Ovary (tissue), 9 donors: ENCODE measurements around the gene ZC3H7A. TPM values are rescaled to one million over a fixed set of nuclear protein-coding genes. Genes with fewer than 3 reads are reported as not detected.

Experiments
- DNase-seq, 5 donors: peaks; one replicate each; pipeline ENCODE4 v3.0.0-alpha.2; 2019 to 2020
- H3K27ac ChIP-seq, 2 donors: fragments of 200-600 bp; one replicate each; pipeline versions ENCODE4 v1.5.1 to v1.8.0; 2019 to 2022
- H3K27me3 ChIP-seq: fragments of 200-600 bp; one replicate; pipeline ENCODE4 v1.8.0; 2022
- H3K36me3 ChIP-seq: fragments of 200-600 bp; sonication (generic); one replicate; pipeline ENCODE4 v1.5.1; 2019
- H3K4me1 ChIP-seq: one replicate; pipeline ENCODE4 v1.8.1; 2013; ENCODE audit warnings: mild to moderate bottlenecking, moderate library complexity; ENCODE audit not compliant: insufficient read depth
- H3K4me3 ChIP-seq: fragments of 200-600 bp; sonication (generic); one replicate; pipeline ENCODE4 v1.5.1; 2017
- H3K9me3 ChIP-seq, 2 donors: fragments of 200-600 bp in 1 of 2; sonication (generic) in 1 of 2; one replicate each; pipeline versions ENCODE4 v1.5.1 to v1.8.1; 2013 to 2019; ENCODE audit warnings: mild to moderate bottlenecking in 1 of 2, moderate library complexity in 1 of 2
- CTCF ChIP-seq, 3 donors: fragments of 450-650 bp in 2 of 3; fragments of 200-600 bp in 1 of 3; IDR thresholded peaks; one replicate each; pipeline versions ENCODE4 v1.5.1 to v1.8.0; 2016 to 2022; ENCODE audit warnings: antibody characterized with exemption in 3 of 3, mild to moderate bottlenecking in 1 of 3
- EP300 ChIP-seq: sonication (generic); formaldehyde crosslinking; IDR thresholded peaks from one replicate; pipeline ENCODE4 v1.6.1; 2017; ENCODE audit warnings: antibody characterized with exemption
- POLR2A ChIP-seq: fragments of 450-650 bp; IDR thresholded peaks from one replicate; pipeline ENCODE4 v1.6.1; 2017; ENCODE audit warnings: antibody characterized with exemption, mild to moderate bottlenecking, moderate library complexity
- WGBS, 3 donors: extraction: QIAGEN DNeasy Blood & Tissue Kit in 1 of 3; methylation state at CpG; one replicate each; pipeline versions ENCODE4 v1.1.5 to v1.1.7; 2013 to 2017; 5-methylcytosine and 5-hydroxymethylcytosine counted together
- intact Hi-C, 4 donors: fragments of 100-400 bp; cut with DNase I; formaldehyde crosslinking; loops; one replicate each; pipeline versions ENCODE4 v1.11.0 to v1.15.1; 2022 to 2023
- polyA plus RNA-seq, 2 donors: library from polyadenylated mRNA; stranded (reverse); fragments of 200-250 nt in 1 of 2; fragments of 350-450 nt in 1 of 2; fragmentation: Illumina TruSeq in 1 of 2; extraction: RNeasy Lipid Tissue Mini Kit (QIAGEN cat#74804) in 1 of 2; gene quantifications; one replicate each; pipeline ENCODE4 v1.2.3, GENCODE V29; 2013 to 2014
- total RNA-seq, 7 donors: library from RNA; depleted of rRNA in 2 of 7; stranded (reverse); fragments of >200 nt in 2 of 7; fragmentation: NEBNext Ultra II Directional in 3 of 7; extraction: Animal tissue kit (Norgen Biotek cat#: 25700) in 3 of 7; gene quantifications; one replicate each; pipeline versions ENCODE4 v1.1.0 to v1.2.4, GENCODE V29; 2016 to 2023
- donor health status: DM: no; HTN: no; CAD: no; lungs with moderate emphysema.
- donor health status: DM: no; HTN: no; CAD: no.
- donor health status: Bipolar disorder and iron deficiency.
- donor health status: DM: yes; HTN: yes; CAD: no.
- donor health status: DM: no; HTN: no; CAD: no.
- donor health status: DM: yes; HTN: yes; CAD: no.

ZC3H7A gene
- total and polyA plus RNA-seq, 9 donors: 34.9 to 60.9 (median 50.7) TPM

DNA sequence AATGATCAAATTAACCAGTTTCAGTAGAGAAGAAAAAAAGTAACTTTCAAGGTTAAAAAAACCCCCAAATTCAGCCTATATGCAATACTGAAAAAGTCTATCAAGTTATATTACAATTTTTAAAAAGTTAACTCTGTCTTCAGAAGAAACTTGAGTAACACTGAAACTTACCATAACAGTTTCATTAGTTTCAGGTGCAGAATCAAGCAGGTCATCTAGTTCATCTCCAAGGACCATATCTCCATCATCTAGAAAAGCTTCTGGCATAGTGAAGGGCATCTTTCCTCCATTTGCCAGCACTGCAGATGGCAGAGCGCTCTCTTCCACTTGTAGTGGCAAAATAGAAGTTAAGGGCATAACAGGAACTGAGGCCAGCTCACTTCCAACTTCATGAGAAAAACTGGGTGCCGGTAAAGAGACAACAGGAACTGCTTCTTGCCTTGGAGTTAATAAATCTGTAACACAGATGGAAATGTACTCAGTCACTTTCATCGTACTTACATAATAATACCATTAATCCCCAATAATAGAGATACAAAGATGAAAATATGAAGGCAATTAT lies 22.9 kb downstream of the ZC3H7A start:
- Histone ChIP-seq H3K4me3 (no peak overlapping the region), H3K36me3 (no peaks in the 10 kb centered on the region), H3K27ac (no peak overlapping the region), H3K9me3 (no peaks in the 10 kb centered on the region), H3K4me1 (no peaks in the 10 kb centered on the region), H3K27me3 (no peaks in the 10 kb centered on the region)
- intact Hi-C loops: no loop called here
- WGBS, 3 donors: 92 to 98% (median 94%) methylated on average over 3 of the region's 3 CpGs
- no peak for DNase-seq
- TF ChIP-seq EP300: no peak
- no peak for TF ChIP-seq POLR2A
- TF ChIP-seq CTCF (IDR thresholded peaks at IDR 0.05): no peak

GRCh38 chr16:11768849-11769248 lies 28.2 kb downstream of the ZC3H7A start:
- Histone ChIP-seq H3K4me1 (peaks cover 2% of the 10 kb centered on the region), H3K27me3 (no peaks in the 10 kb centered on the region), H3K36me3 (no peaks in the 10 kb centered on the region), H3K9me3 (no peaks in the 10 kb centered on the region), H3K27ac (no peak overlapping the region), H3K4me3 (no peak overlapping the region)
- 69 to 72% (median 69%) methylated on average over 7 of the region's 7 CpGs for WGBS, 3 donors
- intact Hi-C loops: no loop called here
- DNase-seq: no peak
- TF ChIP-seq POLR2A (no peak), EP300 (no peak), CTCF (IDR thresholded peaks at IDR 0.05) (no peak)

DNA sequence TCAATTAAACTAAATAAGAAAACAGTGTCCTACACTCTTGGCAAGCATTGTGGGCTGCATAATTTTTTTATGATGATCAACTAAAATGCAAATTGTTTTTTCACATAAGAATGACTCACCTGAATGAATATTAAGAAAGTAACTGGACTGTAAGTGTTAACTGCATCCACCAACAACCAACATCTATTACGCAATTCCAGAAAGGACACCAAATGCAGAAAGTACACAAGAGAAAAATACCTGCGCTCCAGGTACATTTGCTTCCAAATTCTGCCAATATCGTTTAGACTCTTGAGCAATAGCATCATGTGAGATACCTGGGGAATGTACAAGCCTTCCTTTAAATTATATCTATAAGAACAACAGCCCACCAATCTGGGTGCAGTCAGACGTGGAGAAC lies 34.6 kb downstream of the ZC3H7A start:
- H3K9me3 ChIP-seq: no peaks in the 10 kb centered on the region
- intact Hi-C loops: no loop called here
- H3K4me3 ChIP-seq: no peak overlapping the region
- H3K27ac ChIP-seq: no peak overlapping the region
- no peak for DNase-seq
- no peaks in the 10 kb centered on the region for H3K27me3 ChIP-seq
- H3K36me3 ChIP-seq: no peaks in the 10 kb centered on the region
- TF ChIP-seq CTCF (IDR thresholded peaks at IDR 0.05) (no peak), EP300 (no peak), POLR2A (no peak)
- 93 to 94% (median 94%) methylated on average over 4 of the region's 4 CpGs for WGBS, 3 donors
- H3K4me1 ChIP-seq: peaks cover 8% of the 10 kb centered on the region

DNA sequence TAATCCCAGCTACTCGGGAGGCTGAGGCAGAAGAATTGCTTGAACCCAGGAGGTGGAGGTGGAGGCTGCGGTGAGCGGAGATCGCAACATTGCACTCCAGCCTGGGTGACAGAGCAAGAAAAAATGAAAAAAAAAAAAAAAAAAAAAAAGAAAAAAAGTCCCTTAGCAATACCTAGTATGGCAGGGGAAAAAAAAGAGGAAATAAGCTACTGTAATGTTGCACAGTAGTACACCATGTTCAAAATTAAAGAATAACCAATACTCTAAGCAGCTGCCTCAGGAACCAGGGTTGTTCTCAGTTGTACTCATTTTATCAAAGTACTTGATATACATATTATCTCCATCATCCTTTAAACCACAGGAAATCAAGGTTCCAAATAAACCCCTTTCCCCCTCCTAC lies 37.1 kb downstream of the ZC3H7A start:
- intact Hi-C loops: no loop called here
- peaks cover 7% of the 10 kb centered on the region for H3K4me1 ChIP-seq
- 94 to 97% (median 95%) methylated on average over 4 of the region's 4 CpGs for WGBS, 3 donors
- TF ChIP-seq CTCF (IDR thresholded peaks at IDR 0.05) (no peak), EP300 (no peak), POLR2A (no peak)
- H3K4me3 ChIP-seq: no peak overlapping the region
- no peaks in the 10 kb centered on the region for H3K36me3 ChIP-seq
- DNase-seq: no peak
- no peak overlapping the region for H3K27ac ChIP-seq
- H3K9me3 ChIP-seq: no peaks in the 10 kb centered on the region
- H3K27me3 ChIP-seq: no peaks in the 10 kb centered on the region
